MM.1S (cell line): ENCODE data around the gene TMC4.
"Not testable (repeated sequence)": the region's sequence is repeated elsewhere in the genome, so short reads cannot be mapped to it uniquely, and the experiment has no call there.

Experiments
- DNase-seq: peaks from one replicate; pipeline ENCODE4 v3.0.0-alpha.2; 2015
- H2AFZ ChIP-seq: fragments of 300-600 bp; sonication (generic); 2 replicates; pipeline ENCODE4 v1.6.0; 2016; ENCODE audit warnings: antibody characterized with exemption, low read length
- H3F3A ChIP-seq: fragments of 300-600 bp; sonication (generic); 2 replicates; pipeline ENCODE4 v1.6.1; 2016; ENCODE audit warnings: mild to moderate bottlenecking, antibody characterized with exemption, low read length, moderate library complexity, mixed read lengths; ENCODE audit not compliant: insufficient read depth
- H3K27ac ChIP-seq: fragments of 300-600 bp; sonication (generic); 2 replicates; pipeline ENCODE4 v1.5.1; 2016; ENCODE audit warnings: mild to moderate bottlenecking, low read length
- H3K27me3 ChIP-seq: fragments of 300-600 bp; sonication (generic); replicated peaks from 2 replicates; pipeline ENCODE4 v1.6.0; 2016; ENCODE audit warnings: low read length; ENCODE audit not compliant: insufficient read depth
- H3K36me3 ChIP-seq: fragments of 300-600 bp; sonication (generic); replicated peaks from 2 replicates; pipeline ENCODE4 v1.6.1; 2016; ENCODE audit warnings: mild to moderate bottlenecking, low read length, mixed read lengths; ENCODE audit not compliant: insufficient read depth
- H3K4me1 ChIP-seq: fragments of 300-600 bp; sonication (generic); 2 replicates; pipeline ENCODE4 v1.6.1; 2016; ENCODE audit warnings: low read length, mixed read lengths
- H3K4me2 ChIP-seq: fragments of 300-600 bp; sonication (generic); 2 replicates; pipeline ENCODE4 v1.6.0; 2016; ENCODE audit warnings: low read depth, low read length
- H3K4me3 ChIP-seq: fragments of 300-600 bp; sonication (generic); 2 replicates; pipeline ENCODE4 v1.5.1; 2016; ENCODE audit warnings: low read length, mixed read lengths
- H3K79me2 ChIP-seq: fragments of 300-600 bp; sonication (generic); 2 replicates; pipeline ENCODE4 v1.6.1; 2016; ENCODE audit warnings: mixed run types, low read length, mixed read lengths
- H3K9ac ChIP-seq: fragments of 300-600 bp; sonication (generic); 2 replicates; pipeline ENCODE4 v1.6.1; 2016; ENCODE audit warnings: low read length, mixed read lengths
- H3K9me2 ChIP-seq: fragments of 300-600 bp; sonication (generic); replicated peaks from 2 replicates; pipeline ENCODE4 v1.6.1; 2016; ENCODE audit warnings: mild to moderate bottlenecking, low read length, mixed read lengths; ENCODE audit not compliant: insufficient read depth
- H3K9me3 ChIP-seq: fragments of 300-600 bp; sonication (generic); replicated peaks from 2 replicates; pipeline ENCODE4 v1.6.1; 2016; ENCODE audit warnings: mild to moderate bottlenecking, low read length, mixed read lengths; ENCODE audit not compliant: insufficient read depth
- H4K20me1 ChIP-seq: fragments of 300-600 bp; sonication (generic); 2 replicates; pipeline ENCODE4 v1.6.1; 2016; ENCODE audit warnings: mild to moderate bottlenecking, low read length, moderate library complexity, mixed read lengths; ENCODE audit not compliant: insufficient read depth
- EZH2 ChIP-seq: fragments of 300-600 bp; sonication (generic); optimal IDR thresholded peaks from 2 replicates; pipeline ENCODE3; 2017; ENCODE audit warnings: low read depth, mild to moderate bottlenecking, antibody characterized with exemption, low read length, mixed read lengths
- EZH2phosphoT487 ChIP-seq: fragments of 300-600 bp; sonication (generic); IDR thresholded peaks from 2 replicates; pipeline ENCODE4 v1.6.1; 2018; ENCODE audit warnings: antibody characterized with exemption, low read length
- TF ChIP-seq, protein P1 (sequence below): fragments of 300-600 bp; sonication (generic); IDR thresholded peaks from 2 replicates; pipeline ENCODE4 v1.5.1; 2016; ENCODE audit warnings: antibody characterized with exemption, low read length, mixed read lengths

TMC4 gene

DNA sequence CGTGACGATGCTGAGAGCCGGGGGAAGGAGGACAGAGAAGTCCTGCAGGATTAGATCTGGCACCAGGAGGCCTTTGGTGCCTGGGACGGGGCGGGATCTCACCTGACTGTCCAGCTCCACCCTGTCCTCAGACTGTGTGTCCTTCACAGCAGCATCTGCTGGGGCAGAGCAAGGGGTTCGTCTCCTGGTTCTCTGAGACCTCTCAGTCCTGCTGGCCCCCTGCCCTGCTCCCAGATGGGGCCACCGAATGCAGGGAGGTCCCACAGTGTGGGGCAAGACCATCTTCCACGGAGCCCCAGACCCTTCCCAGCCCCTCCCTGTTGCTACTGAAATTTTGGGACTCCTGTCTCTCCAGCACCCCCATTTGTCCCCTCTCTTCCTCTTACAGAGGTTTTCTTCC, 45.3 kb upstream of the TMC4 start:
- Histone ChIP-seq H3K27me3 (no peaks in the 10 kb centered on the region), H2AFZ (no peak overlapping the region), H3K9ac (no peak overlapping the region), H3K4me2 (no peak overlapping the region), H3K9me3 (no peaks in the 10 kb centered on the region), H3K4me3 (no peak overlapping the region), H3F3A (no peaks in the 10 kb centered on the region), H3K36me3 (no peaks in the 10 kb centered on the region), H3K27ac (no peak overlapping the region), H3K4me1 (no peaks in the 10 kb centered on the region), H3K9me2 (no peaks in the 10 kb centered on the region), H4K20me1 (no peaks in the 10 kb centered on the region), H3K79me2 (no peaks in the 10 kb centered on the region)
- TF ChIP-seq, protein P1, sequence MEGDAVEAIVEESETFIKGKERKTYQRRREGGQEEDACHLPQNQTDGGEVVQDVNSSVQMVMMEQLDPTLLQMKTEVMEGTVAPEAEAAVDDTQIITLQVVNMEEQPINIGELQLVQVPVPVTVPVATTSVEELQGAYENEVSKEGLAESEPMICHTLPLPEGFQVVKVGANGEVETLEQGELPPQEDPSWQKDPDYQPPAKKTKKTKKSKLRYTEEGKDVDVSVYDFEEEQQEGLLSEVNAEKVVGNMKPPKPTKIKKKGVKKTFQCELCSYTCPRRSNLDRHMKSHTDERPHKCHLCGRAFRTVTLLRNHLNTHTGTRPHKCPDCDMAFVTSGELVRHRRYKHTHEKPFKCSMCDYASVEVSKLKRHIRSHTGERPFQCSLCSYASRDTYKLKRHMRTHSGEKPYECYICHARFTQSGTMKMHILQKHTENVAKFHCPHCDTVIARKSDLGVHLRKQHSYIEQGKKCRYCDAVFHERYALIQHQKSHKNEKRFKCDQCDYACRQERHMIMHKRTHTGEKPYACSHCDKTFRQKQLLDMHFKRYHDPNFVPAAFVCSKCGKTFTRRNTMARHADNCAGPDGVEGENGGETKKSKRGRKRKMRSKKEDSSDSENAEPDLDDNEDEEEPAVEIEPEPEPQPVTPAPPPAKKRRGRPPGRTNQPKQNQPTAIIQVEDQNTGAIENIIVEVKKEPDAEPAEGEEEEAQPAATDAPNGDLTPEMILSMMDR = no peak
- DNase-seq = no peak

GRCh38 chr19:54217517-54218247, 44.7 kb upstream of the TMC4 start:
- H3K9ac ChIP-seq, H3F3A ChIP-seq, H3K4me2 ChIP-seq, H3K79me2 ChIP-seq, H3K36me3 ChIP-seq, H3K27me3 ChIP-seq, H3K4me1 ChIP-seq, DNase-seq, H3K4me3 ChIP-seq, H2AFZ ChIP-seq, H3K27ac ChIP-seq, H3K9me3 ChIP-seq, H4K20me1 ChIP-seq, H3K9me2 ChIP-seq: not testable (repeated sequence)

GRCh38 chr19:54216869-54217268, 43.9 kb upstream of the TMC4 start:
- no peak overlapping the region for H2AFZ ChIP-seq
- no peaks in the 10 kb centered on the region for H3K9me2 ChIP-seq
- no peak overlapping the region for H3K9ac ChIP-seq
- no peak overlapping the region for H3K4me3 ChIP-seq
- H3K9me3 ChIP-seq = no peaks in the 10 kb centered on the region
- H3K4me2 ChIP-seq = no peak overlapping the region
- no peak for DNase-seq
- H3K27ac ChIP-seq = no peak overlapping the region
- no peaks in the 10 kb centered on the region for H3K27me3 ChIP-seq
- H3K36me3 ChIP-seq = no peaks in the 10 kb centered on the region
- H3K4me1 ChIP-seq = no peaks in the 10 kb centered on the region
- no peaks in the 10 kb centered on the region for H4K20me1 ChIP-seq
- no peaks in the 10 kb centered on the region for H3K79me2 ChIP-seq
- no peak for TF ChIP-seq EZH2phosphoT487
- no peak for TF ChIP-seq EZH2
- TF ChIP-seq, protein P1 = no peak
- no peaks in the 10 kb centered on the region for H3F3A ChIP-seq

- H3K9me2 ChIP-seq, H3K27me3 ChIP-seq, H3K4me1 ChIP-seq, H3K4me2 ChIP-seq, H3K9me3 ChIP-seq, H3K79me2 ChIP-seq, H3K4me3 ChIP-seq, H3K36me3 ChIP-seq, H2AFZ ChIP-seq, H3K27ac ChIP-seq, H3K9ac ChIP-seq, DNase-seq, H4K20me1 ChIP-seq: not testable (repeated sequence)
- H3F3A ChIP-seq = peaks cover 14% of the 10 kb centered on the region
These were observed 41.8 kb upstream of the TMC4 start for GRCh38 chr19:54214734-54215133.

GRCh38 chr19:54214217-54214616, 41.3 kb upstream of the TMC4 start:
- DNase-seq, H3K4me2 ChIP-seq, H3K79me2 ChIP-seq, H3K9me2 ChIP-seq, H3K9me3 ChIP-seq, H3K4me3 ChIP-seq, H3K36me3 ChIP-seq, H3K27me3 ChIP-seq, H3K4me1 ChIP-seq, H3K27ac ChIP-seq, H3K9ac ChIP-seq, H2AFZ ChIP-seq: not testable (repeated sequence)
- H4K20me1 ChIP-seq = peaks cover 10% of the 10 kb centered on the region; the same call in 1 of the 2 replicates
- peaks cover 20% of the 10 kb centered on the region for H3F3A ChIP-seq
